PC-9 (cell line): ENCODE data around the gene TBX21.

Experiments used
- CTCF ChIP-seq: fragments of 200-600 bp; sonication (generic); conservative IDR thresholded peaks from 2 replicates; pipeline ENCODE4 v1.6.1; 2017; ENCODE audit warnings: mixed run types, antibody characterized with exemption, mild to moderate bottlenecking, moderate library complexity
- EZH2 ChIP-seq: fragments of 200-600 bp; sonication (generic); IDR thresholded peaks from 2 replicates; pipeline ENCODE4 v1.8.0; 2017; ENCODE audit warnings: antibody characterized with exemption, low read depth

GRCh38 chr17:47757386-47757785 is 24.4 kb downstream of the TBX21 start:
- TF ChIP-seq CTCF: no peak
- TF ChIP-seq EZH2: no peak
